HEK293T (cell line): ENCODE measurements around the gene KLHL20.

ENCODE experiments used
- BHLHE40 ChIP-seq: fragments of 450-650 bp; IDR thresholded peaks from 2 replicates; pipeline ENCODE4 v1.6.1; 2016; ENCODE audit warnings: mild to moderate bottlenecking, moderate library complexity, borderline replicate concordance
- CTBP1 ChIP-seq: fragments of 450-650 bp; IDR thresholded peaks from 2 replicates; pipeline ENCODE4 v1.6.1; 2016; ENCODE audit warnings: borderline replicate concordance
- ELF4 ChIP-seq: fragments of 450-650 bp; IDR thresholded peaks from 2 replicates; pipeline ENCODE4 v1.6.1; 2017; ENCODE audit warnings: antibody characterized with exemption
- FOXA1 ChIP-seq: fragments of 450-650 bp; IDR thresholded peaks from 2 replicates; pipeline ENCODE4 v1.6.1; 2016; ENCODE audit warnings: mild to moderate bottlenecking
- FOXK2 ChIP-seq: fragments of 450-650 bp; IDR thresholded peaks from 2 replicates; pipeline ENCODE4 v1.6.1; 2016; ENCODE audit warnings: mild to moderate bottlenecking
- FOXM1 ChIP-seq: fragments of 450-650 bp; IDR thresholded peaks from 2 replicates; pipeline ENCODE4 v1.6.1; 2017; ENCODE audit warnings: mild to moderate bottlenecking, borderline replicate concordance
- ZNF384 ChIP-seq: fragments of 450-650 bp; IDR thresholded peaks from 2 replicates; pipeline ENCODE4 v1.6.1; 2016
- TF ChIP-seq, protein P1 (sequence below): fragments of 450-650 bp; IDR thresholded peaks from 2 replicates; pipeline ENCODE4 v1.6.1; 2016

DNA sequence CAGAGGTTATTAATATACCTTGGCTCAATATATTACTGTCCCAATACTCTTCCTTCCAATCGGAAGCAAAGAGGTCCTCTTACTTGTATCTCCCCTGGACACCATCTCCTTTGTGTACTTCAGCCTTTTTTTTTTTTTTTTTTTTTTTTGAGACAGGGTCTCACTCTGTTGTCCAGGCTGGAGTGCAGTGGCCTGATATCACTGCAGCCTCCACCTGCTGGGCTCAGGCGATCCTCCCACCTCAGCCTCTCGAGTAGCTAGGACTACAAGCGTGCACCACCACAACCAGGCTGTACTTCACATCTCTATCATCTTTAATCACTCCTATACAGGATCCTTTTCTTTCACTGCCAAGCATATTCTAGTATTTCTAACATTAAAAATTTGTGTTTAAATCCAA is 106.9 kb downstream of the KLHL20 start:
- TF ChIP-seq, protein P1, sequence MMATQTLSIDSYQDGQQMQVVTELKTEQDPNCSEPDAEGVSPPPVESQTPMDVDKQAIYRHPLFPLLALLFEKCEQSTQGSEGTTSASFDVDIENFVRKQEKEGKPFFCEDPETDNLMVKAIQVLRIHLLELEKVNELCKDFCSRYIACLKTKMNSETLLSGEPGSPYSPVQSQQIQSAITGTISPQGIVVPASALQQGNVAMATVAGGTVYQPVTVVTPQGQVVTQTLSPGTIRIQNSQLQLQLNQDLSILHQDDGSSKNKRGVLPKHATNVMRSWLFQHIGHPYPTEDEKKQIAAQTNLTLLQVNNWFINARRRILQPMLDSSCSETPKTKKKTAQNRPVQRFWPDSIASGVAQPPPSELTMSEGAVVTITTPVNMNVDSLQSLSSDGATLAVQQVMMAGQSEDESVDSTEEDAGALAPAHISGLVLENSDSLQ: no peak
- no peak for TF ChIP-seq FOXM1
- TF ChIP-seq FOXA1: no peak
- TF ChIP-seq FOXK2: no peak
- no peak for TF ChIP-seq BHLHE40
- no peak for TF ChIP-seq CTBP1
- TF ChIP-seq ZNF384: 0 out of 2 replicates have a peak, but pooled peaks have one; percentile 35
- no peak for TF ChIP-seq ELF4
